HG03039 (cell line): Measurements from ENCODE around the gene MMEL1.
"Not testable (repeated sequence)": the region's sequence is repeated elsewhere in the genome, so short reads cannot be mapped to it uniquely, and the experiment has no call there.

Experiments used
- ATAC-seq: cut with Tn5 transposase; IDR thresholded peaks from one replicate; pipeline ENCODE4 v1.9.1; 2021; ENCODE audit warnings: mild to moderate bottlenecking, moderate library complexity; ENCODE audit not compliant: unreplicated experiment

The MMEL1 gene

DNA sequence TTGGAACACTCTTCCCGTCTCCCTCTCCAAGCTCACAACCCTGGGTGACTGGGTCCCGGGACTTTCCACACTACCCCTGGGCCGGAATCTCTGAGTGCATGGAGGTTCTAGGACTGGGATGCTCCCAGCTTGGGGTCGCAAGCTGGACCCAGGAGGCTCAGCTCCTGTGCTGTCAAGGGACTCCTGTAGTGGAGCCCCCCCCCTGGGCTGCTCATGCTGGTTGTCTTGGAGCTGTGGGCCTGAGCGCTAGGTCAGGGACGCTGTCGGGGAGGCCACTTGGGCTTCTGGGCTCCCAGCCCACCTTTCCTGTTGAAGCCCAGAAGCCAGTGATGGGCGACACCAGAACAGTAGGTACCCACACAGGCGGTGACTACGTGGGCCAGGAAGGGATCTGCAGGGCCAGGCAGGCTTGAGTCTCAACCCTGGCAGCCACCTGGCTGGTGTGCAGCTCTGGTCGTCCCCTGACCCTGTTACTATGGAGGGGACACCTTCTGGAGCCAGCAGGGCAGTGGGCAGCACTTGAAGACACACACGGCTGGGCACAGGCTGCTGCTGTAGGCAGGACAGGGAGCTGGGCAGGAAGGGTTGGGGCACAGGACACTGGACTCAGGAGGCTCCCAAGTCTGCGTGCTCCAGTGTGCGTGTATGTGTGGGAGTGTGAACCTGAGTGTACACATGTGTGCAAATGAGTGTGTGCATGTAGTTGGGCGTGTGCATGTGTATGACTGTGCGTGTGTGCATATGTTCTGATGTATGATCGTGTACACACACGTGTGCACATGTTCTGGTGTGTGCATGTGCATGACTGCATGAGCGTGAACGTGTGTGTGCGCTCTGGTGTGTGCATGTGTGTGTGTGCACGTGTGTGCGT is 3.0 kb downstream of the MMEL1 start:
- ATAC-seq = no peak

DNA sequence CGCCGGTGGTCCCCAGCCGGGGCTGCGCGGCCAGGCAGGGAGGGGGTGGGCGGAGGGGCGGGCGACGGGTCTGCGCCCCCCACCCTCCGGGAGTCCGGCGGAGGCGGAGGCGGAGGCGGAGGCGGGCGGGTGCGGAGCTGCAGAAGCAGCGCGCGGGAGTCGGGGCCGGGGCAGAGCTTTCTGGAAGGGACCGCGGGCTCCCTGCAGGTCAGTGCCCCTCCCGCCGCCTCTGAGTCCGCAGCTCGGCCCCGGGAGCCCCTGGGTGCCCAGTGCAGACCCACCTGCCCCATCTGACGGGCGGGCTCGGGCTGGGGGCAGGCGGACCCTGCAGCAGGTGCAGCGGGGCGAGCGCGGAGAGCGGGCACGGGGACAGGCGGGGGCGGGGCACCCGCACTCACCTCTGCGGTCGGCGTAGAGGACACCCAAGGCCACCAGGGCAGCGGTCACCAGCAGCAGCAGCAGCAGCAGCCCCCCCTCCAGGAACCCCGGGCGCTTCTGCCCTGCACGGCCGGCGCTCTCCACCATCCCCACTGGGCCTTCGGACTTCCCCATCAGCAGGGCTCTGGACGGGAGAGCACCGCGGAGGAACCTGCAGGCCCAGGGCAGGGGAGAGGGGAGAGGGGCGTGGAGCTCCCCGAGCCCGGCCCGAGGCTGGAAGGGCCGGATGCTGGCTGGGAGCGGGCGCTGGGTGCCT is 3.7 kb downstream of the MMEL1 start:
- ATAC-seq = no peak

DNA sequence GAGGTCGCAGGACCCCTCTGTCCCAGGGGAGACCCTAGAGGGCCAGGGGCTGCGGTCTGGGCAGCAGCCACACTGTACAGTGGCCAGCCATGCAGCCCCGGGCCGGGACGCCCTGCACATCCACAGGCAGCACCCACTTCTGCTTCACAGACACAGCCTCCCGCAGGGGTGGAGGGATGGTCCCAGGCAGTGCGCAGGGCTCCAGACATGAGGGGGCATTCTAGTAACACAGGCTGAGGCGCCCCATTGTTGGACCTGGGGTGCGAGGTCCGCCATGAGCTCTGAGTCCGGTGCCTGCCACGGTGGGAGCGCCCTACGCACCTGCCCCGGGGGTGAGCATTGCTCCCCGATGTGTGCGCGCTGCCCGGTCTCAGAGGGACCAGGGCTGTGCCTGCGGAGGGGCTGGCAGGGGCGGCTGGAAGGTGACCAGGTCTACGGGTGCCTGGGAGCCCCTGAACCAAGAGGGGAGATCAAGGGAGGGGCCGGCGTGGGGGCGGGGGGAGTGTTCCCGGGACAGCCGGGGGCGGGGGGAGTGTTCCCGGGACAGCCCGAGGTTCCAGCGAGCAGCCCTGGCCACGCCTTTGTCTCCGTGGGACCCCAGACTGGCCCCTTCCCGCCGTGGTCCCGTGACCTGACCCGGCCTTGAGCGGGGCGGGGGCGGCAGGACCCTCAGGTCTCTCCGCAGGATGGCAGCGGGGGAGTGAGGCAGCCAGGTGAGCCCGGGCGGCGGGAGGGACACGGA is 4.5 kb downstream of the MMEL1 start:
- ATAC-seq = no peak

DNA sequence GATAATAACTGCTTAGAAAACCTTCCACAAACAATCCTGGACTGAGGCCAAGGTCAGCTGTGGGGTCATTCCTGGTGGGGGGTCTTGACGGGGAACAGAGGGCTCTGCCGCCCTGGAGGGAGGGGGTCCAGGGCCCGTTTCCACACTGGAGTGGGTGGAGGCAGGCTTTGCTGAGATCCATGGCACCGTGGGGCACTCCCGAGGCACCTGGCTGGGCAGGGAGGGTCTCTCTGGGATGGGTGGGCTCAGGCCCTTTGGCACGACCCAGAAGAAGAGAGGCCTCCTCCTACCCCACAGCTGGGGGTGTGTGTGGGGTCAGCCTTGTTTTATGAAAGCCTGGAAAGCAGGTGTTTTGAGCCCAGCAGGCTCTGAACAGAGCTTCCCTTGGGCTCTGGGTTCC is 5.1 kb downstream of the MMEL1 start:
- no peak for ATAC-seq

DNA sequence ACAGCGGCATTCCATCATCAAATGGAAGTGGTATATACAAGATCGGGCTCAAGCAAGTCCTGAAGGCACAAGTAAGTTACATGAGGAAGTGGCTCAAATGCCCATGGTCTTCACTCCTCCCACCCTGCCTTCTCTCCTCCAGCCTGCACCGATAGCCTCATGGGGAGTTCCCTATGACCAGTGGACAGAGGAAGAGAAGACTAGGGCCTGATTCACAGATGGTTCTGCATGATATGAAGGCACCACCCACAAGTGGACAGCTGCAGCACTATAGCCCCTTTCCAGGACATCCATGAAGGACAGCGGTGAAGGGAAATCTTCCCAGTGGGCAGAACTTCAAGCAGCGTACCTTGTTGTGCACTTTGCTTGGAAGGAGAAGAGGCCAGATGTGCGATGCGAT is 7.1 kb downstream of the MMEL1 start:
- not testable (repeated sequence) for ATAC-seq

DNA sequence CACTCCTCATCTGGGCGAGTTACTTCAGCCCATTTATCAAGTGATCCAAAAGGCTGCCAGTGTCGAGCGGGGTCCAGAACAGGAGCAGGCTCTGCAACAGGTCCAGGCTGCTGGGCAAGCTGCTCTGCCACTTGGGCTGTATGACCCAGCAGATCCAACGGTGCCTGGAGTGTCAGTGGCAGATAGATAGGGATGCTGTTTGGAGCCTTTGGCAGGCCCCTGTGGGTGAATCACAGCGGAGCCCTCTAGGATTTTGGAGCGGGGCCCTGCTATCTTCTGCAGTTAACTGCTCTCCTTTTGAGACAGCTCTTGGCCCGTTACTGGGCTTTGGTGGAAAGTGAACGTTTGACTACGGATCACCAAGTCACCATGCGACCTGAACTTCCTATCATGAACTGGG is 7.5 kb downstream of the MMEL1 start:
- ATAC-seq = no peak

DNA sequence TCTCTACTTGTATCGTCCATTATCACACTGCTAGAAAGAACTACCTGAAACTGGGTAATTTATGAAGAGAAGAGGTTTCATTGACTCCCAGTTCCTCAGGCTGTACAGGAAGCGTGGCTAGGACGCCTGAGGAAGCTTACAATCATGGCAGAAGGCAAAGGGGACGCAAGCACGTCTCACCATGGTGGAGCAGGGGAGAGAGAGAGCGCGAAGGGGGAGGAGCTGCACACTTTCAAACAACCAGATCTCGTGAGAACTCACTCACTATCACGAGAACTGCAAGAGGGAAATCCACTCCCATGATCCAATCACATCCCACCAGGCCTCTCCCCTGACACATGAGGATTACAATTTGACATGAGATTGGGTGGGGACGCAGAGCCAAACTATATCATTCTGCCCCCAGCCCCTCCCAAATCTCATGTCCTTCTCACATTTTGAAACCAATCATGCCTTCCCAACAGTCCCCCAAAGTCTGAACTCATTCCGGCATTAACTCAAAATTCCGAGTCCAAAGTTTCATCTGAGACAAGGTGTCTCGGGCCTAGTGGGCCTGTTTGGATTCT is 8.0 kb downstream of the MMEL1 start:
- ATAC-seq = no peak

DNA sequence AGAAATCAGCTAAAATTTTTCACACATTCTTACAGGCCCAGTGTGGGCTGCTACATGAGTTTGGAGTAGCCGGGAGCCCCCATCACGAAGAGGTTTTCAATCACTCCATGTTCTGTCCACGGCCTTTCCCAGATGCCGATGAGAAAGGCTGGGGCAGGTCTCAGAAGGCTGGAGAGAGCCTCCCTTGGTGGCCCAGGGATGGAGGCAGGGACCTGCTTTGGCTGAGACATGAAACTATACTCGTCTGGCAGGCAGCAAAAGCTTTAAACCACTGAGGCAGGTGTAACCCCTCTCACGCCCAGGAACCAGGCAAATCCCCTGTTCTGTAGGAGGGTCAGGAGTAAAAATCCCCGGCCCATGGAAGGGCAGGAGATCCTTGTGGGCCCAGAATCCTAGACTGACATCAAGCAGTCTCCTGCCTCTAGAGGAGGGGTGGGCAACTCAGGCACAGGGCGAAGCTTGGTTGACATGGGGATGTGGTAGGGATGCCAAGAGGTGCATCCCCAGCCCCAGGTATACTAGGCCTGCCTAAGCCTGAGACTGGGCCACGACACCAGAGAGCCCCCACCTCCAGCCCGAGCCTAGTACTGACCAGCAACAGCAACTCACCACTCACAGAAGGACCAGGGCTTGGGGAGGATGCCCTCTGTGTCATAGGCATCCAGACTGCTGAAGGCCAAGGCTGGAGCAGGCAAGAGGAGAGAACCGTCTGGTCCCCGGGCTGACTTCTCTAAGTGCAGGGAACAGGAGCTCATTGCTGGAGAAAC is 9.1 kb downstream of the MMEL1 start:
- no peak for ATAC-seq

DNA sequence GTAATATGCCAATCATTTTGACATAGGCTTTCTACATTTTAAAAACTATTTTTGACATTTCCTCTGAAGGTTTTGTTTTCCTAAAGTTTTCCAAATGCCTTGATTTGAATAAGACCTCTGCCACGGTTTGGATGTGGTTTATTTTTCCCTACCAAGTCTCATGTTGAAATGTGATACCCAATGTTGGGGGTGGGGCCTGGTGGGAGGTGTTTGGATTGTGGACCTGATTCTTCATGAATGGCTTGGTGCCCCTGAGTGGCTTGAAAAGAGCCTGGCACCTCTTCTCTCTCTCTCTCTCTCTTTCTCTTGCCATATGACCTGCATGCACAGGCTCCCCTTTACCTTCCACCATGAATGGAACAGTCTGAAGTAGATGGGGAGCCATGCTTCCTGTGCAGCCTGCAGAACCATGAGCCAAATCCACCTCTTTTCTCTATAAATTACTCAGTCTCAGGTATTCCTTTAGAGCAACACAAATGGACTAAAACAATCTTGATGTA is 14.8 kb downstream of the MMEL1 start:
- no peak for ATAC-seq

DNA sequence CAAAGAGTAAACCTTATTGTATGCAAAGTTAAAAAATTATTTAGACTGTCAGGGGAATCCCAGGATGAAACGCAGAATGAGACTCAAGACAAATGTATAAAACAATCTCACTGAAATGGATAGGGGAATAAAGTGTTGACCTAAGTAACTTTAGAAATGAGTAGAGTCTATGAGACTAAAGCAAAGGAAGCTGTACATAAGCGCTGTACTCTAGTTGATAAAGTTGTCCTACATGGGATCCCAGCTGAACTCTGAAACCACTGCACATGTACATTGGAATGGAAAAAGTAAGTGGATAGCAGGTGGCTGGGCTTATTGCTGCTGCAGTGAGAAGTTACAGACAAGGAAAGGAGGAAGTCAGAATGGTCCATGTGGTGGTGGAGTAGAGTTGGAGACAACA is 18.7 kb downstream of the MMEL1 start:
- no peak for ATAC-seq

DNA sequence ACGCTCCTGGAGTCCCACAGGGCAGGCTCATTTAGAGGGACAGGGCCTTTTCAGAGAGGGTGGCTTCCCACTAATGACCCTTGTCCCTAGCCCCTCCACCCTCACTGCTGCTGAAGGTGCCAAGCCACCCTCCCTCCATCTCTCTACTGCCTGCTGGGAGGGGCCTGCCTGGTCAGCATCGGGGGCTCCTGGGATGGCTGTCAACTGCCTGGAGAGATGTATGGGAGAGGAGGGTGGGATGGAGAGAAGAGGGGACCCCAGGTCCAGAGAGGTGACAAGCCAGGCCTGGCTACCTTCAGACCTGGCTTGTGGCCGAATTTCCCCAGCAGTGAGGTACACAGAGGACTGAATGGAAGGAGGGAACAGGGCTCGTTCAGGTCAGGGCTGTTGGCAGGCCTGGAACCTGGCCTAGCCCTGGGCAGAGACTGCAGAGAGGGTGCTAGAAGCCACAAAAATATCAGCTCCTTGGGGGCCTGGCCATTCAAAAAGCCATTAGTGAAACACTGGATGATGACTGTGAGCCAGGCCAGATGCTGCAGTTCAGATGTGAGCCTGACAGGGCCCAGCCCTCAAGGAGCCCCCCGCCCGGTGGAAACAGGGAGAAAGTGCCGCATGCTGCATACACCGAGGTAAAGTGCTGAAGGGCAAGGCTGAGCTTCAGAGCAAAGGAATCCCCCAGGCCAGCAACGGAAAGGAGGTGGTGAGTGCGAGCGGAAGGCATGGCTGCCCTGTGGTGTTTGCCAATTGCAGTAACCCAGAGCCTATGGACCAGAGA is 20.0 kb downstream of the MMEL1 start:
- ATAC-seq = no peak

DNA sequence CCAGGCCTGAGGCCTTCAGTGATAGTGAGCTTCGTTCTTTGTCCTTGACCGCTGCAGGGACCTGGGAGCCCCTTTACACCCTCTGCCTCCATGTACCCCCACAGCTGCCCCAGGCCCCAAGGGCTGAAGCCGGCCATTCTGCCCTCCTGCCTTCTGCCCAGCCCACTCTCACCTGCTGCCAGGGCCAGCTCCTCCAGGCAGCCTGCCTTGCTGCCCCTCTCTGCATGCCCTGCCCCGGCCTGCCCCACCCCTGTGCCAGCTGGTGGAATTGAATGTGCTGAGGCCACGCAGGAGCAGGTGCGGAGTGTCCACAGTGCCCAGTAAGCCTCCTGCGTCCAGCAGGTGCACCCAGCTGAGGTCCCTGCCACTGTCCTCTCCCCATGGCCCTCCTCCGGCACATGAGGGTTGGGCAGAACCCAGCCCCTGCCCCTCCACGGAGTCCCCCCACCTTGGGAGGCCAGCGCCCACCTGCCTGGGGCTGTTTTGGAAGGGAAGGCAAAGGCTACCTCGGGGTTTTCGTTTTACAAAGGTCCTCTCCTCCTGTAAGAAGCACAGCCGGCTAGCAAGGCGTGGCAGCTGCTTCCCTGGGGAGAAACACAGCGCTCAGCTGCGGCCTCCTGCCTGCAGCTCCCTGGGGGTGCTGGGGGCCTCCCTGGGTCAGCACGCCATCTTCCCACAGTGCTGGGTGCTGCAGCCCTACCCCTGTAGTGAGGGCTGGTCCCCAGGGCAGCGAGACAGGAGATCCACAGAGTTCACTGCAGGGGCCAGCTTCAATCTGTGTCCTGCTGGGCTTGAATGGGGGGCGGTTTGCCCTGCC is 21.0 kb downstream of the MMEL1 start:
- ATAC-seq = no peak

DNA sequence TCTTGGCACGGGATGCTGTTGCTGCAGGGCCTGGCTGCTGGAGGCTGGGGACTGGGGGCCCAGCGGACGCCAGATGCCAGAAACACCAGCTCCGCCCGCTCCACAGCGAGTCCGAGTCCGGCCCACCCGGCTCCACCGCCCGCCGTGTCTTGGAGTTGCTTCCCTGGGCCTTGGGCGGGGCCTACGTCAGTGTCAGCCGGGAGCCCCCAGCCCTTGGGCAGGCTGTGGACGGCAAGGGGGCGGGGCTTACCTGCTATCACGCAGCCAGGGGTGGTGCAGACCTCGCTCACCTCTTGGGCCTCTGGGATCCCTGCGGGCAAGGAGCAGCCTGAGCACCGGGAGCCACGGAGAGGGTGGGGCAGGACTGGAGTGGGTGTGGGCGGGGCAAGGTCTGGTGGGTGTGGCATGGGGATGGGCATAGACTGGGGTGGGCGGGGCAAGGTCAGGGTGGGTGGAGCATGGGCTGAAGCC is 21.8 kb downstream of the MMEL1 start:
- no peak for ATAC-seq

DNA sequence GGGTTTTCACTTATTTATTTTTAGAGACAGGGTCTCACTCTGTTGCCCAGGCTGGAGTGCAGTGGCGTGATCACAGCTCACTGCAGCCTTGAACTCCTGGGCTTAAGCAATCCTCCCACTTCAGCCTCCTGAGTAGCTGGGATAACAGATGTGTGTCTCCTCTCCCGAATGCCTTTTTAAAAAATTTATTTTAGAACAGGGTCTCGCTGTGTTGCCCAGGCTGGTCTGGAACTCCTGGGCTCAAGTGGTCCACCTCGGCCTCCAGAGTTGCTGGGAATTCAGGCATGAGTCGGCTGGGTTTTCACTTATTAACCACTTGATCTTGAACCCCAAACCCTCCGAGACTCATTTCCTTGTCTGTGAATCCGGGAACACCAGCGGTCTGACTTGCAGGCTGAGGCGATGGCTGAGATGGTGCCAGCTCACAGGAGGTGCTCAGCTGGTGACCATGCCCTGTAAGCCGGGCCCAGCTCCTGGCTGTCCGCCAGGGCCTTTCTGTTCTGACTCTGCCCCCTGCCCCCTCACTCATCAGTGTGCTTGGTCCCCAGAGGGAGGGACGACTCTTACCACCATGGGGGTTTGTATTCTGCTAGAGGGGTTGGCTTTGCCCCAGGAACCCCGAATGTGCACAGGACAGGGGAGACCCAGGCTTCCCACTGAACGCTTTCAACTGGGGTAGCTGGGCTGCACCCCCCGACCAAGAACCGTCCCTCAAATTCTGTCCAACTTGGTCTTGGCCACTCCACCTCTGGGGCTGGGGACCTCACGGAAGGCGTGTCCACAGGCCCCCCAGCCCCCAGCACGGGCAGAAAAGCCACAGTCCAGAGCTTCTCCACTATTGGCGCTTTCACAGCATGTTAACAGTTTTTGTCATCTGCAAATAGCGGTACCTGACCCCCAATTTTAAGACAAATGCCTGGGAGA is 22.5 kb downstream of the MMEL1 start:
- no peak for ATAC-seq

DNA sequence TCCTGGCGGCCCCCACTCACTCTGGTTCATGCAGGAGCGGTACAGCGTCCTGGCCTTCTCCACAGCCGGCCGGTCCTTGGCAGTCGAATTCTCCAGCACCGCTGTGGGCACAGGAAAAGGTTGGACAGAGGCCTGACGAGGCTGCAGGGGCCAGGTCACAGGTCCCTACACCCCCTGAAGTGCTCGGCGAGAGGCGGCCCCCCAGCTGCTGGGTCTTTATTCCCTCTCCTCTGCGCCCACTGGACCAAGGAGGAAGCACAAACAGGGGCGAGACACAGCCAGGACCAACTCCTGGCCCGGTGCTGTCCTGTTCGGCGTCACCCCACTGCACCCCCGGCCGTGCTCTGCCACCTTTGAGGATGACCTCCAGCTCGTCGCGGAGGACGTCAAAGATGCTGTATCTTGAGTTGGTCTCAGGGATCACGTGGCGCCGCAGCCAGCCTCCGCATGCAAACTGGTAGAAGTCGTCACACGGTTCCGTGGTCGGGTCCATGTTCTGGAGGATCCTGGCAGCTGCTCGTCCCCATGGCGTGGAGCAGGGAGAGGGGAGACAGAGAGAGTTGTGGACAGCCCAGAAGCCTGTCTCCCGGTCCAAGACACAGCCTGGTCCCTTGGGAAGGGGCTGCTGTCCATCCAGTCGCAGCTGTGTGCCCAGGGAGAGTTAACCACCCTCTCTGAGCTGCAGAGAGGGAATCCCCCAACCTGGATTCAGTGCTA is 23.3 kb downstream of the MMEL1 start:
- no peak for ATAC-seq

DNA sequence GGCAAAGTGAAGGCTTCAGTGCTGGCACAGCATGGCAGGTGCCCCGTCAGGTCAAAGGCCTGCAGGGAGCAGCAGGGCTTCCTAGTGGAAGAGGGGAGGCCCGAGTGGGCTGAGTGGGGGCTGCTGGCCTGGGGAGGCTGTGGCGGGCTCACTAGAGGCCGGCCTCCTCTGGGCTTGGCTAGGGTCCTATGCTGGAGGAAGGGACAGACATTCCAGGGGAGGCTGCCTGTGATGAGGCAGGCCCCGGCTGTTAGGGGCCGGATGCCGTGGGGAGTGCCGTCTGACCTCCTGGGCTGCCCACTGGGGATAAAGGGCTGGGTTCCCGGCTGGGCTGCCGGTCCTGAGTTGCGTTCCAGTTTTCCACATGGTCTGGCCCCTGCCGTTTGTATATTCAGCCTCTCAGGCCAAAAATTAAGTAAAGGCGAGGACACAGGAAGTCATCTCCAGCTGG is 25.1 kb downstream of the MMEL1 start:
- ATAC-seq = no peak
